MG63 (cell line): ENCODE data around the gene DYNLRB1. TPM values are rescaled to one million over a fixed set of nuclear protein-coding genes. Genes with fewer than 3 reads are reported as not detected.

ENCODE experiments used
- DNase-seq: peaks from one replicate; pipeline ENCODE4 v3.0.0-alpha.2; 2020
- H3K27me3 ChIP-seq: fragments of 250-450 bp; sonication (Bioruptor Pico); 2 replicates; pipeline ENCODE4 v1.5.1; 2020; ENCODE audit warnings: mild to moderate bottlenecking, moderate library complexity
- H3K36me3 ChIP-seq: fragments of 250-450 bp; sonication (Bioruptor Pico); 2 replicates; pipeline ENCODE4 v1.5.1; 2020; ENCODE audit warnings: mild to moderate bottlenecking, moderate library complexity
- H3K4me3 ChIP-seq: fragments of 250-450 bp; sonication (Bioruptor Pico); 2 replicates; pipeline ENCODE4 v1.5.1; 2020; ENCODE audit warnings: mild to moderate bottlenecking, moderate library complexity
- H3K9me3 ChIP-seq: fragments of 250-450 bp; sonication (Bioruptor Pico); 2 replicates; pipeline ENCODE4 v1.5.1; 2020; ENCODE audit warnings: mild to moderate bottlenecking, moderate library complexity
- total RNA-seq: library from RNA; depleted of rRNA; stranded (reverse); fragments of >200 nt; shearing (Covaris generic); gene quantifications from 2 replicates; pipeline ENCODE4 v1.2.3, GENCODE V29; 2014; ENCODE audit warnings: low replicate concordance

Gene DYNLRB1
- total RNA-seq, 1 experiment from 2014 or later, result 96.3 TPM

GRCh38 chr20:34559311-34560140, 43.3 kb downstream of the DYNLRB1 start:
- Histone ChIP-seq H3K36me3 (peaks cover 8% of the 10 kb centered on the region), H3K4me3 (no peak overlapping the region), H3K27me3 (no peaks in the 10 kb centered on the region), H3K9me3 (no peaks in the 10 kb centered on the region)
- DNase-seq, result no peak

- Histone ChIP-seq H3K36me3 (peaks cover 8% of the 10 kb centered on the region), H3K9me3 (no peaks in the 10 kb centered on the region), H3K27me3 (no peaks in the 10 kb centered on the region), H3K4me3 (no peak overlapping the region)
- no peak for DNase-seq
Measured at GRCh38 chr20:34560141-34560523, 43.9 kb downstream of the DYNLRB1 start.

DNA sequence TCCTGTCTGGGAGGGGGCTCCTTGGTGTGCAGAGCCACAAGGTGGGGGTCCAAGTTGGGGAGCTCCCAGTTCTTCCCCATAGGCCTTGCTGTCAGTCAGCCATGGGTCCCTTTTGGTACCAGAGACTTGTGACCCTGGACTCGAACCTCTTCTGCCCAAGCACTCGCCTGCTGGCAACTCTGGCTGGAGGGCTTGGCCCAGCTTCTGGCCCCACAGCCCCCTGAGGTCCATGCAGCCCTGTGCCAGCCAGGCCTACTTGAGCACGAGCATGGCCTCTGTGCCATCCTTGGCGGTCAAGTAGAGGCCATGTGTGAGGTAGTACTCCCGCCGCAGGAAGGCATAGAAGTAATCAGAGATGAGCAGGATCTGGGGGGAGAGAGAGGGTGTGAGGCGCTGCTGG, 44.4 kb downstream of the DYNLRB1 start:
- no peak overlapping the region for H3K4me3 ChIP-seq
- H3K9me3 ChIP-seq, result no peaks in the 10 kb centered on the region
- H3K27me3 ChIP-seq, result no peaks in the 10 kb centered on the region
- no peak for DNase-seq
- H3K36me3 ChIP-seq, result peaks cover 8% of the 10 kb centered on the region

- Histone ChIP-seq H3K36me3 (peaks cover 8% of the 10 kb centered on the region), H3K27me3 (no peaks in the 10 kb centered on the region), H3K4me3 (no peak overlapping the region), H3K9me3 (no peaks in the 10 kb centered on the region)
- no peak for DNase-seq
Measured at GRCh38 chr20:34561661-34562060, 45.4 kb downstream of the DYNLRB1 start.

- H3K36me3 ChIP-seq, result peaks cover 8% of the 10 kb centered on the region
- no peaks in the 10 kb centered on the region for H3K27me3 ChIP-seq
- H3K4me3 ChIP-seq, result no peak overlapping the region
- peak; percentile 31 for DNase-seq
- no peaks in the 10 kb centered on the region for H3K9me3 ChIP-seq
Measured at GRCh38 chr20:34562641-34563040, 46.4 kb downstream of the DYNLRB1 start.

DNA sequence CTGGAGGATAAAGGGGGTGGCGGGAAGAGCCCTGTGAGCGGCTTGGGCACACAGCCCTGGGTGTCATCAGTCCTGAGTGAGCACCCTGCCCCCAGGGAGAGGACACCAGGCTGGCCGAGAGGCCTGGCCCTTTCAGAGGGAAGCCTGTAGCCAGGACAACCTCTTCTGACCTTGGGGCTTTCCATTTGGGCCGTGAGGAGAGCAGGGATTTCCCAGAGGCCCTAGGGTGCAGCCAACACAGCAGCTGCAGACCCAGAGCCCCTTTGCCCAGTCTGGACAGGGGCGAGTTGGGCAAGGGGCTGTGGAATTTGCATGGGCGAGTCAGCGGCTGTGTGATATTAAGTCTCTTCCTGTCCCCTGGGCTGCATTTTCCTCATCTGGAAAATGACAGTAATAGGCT, 48.6 kb downstream of the DYNLRB1 start:
- H3K36me3 ChIP-seq, result peaks cover 14% of the 10 kb centered on the region
- H3K27me3 ChIP-seq, result no peaks in the 10 kb centered on the region
- no peaks in the 10 kb centered on the region for H3K9me3 ChIP-seq
- no peak overlapping the region for H3K4me3 ChIP-seq
- DNase-seq, result no peak

GRCh38 chr20:34566978-34567891, 51.0 kb downstream of the DYNLRB1 start:
- Histone ChIP-seq H3K4me3 (no peak overlapping the region), H3K27me3 (no peaks in the 10 kb centered on the region), H3K9me3 (no peaks in the 10 kb centered on the region), H3K36me3 (peaks cover 21% of the 10 kb centered on the region)
- DNase-seq, result no peak

GRCh38 chr20:34567892-34568865, 52.0 kb downstream of the DYNLRB1 start:
- Histone ChIP-seq H3K36me3 (peaks cover 17% of the 10 kb centered on the region), H3K27me3 (no peaks in the 10 kb centered on the region), H3K9me3 (no peaks in the 10 kb centered on the region), H3K4me3 (no peak overlapping the region)
- no peak for DNase-seq

- H3K27me3 ChIP-seq, result no peaks in the 10 kb centered on the region
- DNase-seq, result no peak
Measured at GRCh38 chr20:34569598-34569997, 53.4 kb downstream of the DYNLRB1 start.

GRCh38 chr20:34570859-34571306, 54.7 kb downstream of the DYNLRB1 start:
- peaks cover 17% of the 10 kb centered on the region for H3K36me3 ChIP-seq
- no peak overlapping the region for H3K4me3 ChIP-seq
- H3K9me3 ChIP-seq, result no peaks in the 10 kb centered on the region
- no peak for DNase-seq
- no peaks in the 10 kb centered on the region for H3K27me3 ChIP-seq

More at GRCh38 chr20:34569598-34569997, 53.4 kb downstream of the DYNLRB1 start:
- no peak overlapping the region for H3K4me3 ChIP-seq
- H3K36me3 ChIP-seq, result peaks cover 17% of the 10 kb centered on the region
- H3K9me3 ChIP-seq, result no peaks in the 10 kb centered on the region

DNA sequence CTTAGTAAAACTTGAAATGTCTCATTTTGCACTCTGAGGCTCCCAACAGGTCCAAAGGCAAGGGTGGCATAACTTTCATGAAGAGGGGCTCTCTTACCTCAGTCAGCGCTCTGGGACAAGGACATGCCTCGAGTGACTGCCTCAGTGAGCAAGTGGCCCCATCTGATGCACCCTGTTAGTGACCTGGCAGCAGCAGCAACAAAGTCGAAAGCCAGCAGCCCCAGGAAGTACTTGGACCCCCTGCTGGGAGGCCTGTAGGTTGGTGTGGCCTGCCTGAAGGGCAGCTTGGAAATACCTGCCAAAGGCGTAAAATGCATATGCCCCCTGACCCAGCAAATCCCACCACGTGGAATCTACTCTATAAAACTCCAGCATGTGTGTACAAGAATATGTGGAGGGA, 55.5 kb downstream of the DYNLRB1 start:
- Histone ChIP-seq H3K36me3 (peaks cover 17% of the 10 kb centered on the region), H3K27me3 (no peaks in the 10 kb centered on the region), H3K9me3 (no peaks in the 10 kb centered on the region), H3K4me3 (no peak overlapping the region)
- no peak for DNase-seq

DNA sequence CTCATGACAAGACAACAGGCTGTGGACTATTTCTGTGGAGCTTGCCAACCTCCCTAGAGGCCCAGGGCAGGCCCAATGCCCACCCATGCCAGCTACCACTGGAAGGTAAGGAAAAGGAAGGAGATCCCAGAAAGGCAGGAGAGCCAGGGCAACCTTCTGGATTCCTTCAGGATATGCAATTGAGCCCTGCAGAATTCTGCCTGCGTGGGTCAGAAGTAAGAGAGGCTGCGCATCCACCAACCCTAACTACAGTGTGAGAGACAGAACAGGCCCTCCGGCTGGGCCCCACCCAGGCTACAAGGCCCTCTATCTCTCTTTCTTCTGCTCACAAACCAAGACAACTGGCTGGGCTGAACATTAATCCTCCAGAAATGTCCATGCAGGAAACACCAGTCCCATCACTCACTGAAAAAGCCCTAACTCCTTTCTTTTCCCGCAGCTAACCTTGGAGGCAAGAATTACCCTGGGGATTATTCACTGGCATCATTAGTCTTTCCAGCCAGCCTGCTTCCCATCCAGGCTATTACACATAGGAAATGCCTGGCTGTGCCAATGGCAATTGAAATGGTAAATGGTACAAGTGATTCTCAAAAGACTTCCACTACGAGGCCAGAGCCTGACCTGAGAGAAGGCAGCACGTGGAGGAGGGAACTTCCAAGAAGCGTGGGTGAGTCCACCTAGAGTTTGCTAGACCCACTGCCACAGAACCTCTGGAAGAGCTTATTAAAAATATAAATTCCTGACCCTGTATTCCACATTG, 57.5 kb downstream of the DYNLRB1 start:
- Histone ChIP-seq H3K9me3 (no peaks in the 10 kb centered on the region), H3K4me3 (no peak overlapping the region), H3K36me3 (peaks cover 22% of the 10 kb centered on the region), H3K27me3 (no peaks in the 10 kb centered on the region)
- no peak for DNase-seq

DNA sequence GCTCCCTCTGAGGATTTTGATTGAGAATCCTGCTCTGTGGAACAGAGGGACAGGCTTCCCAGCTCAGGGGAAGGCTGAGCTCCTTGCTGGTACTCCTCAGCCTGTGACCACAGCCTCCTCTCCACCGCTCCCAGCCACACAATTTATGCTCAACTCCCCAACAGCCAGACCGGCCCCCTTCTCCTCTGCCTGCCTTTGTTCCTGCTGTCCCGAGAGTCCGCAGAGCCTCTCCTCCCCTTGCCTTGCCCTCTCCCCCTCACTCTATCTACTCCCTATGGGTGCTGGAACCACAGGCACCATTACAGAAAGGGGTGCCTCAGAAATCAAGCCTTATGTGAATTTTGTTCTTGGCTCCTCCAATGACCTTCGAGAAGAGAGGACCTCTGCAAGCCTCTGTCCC, 58.2 kb downstream of the DYNLRB1 start:
- Histone ChIP-seq H3K27me3 (no peaks in the 10 kb centered on the region), H3K9me3 (no peaks in the 10 kb centered on the region), H3K36me3 (peaks cover 21% of the 10 kb centered on the region), H3K4me3 (no peak overlapping the region)
- DNase-seq, result no peak

- Histone ChIP-seq H3K9me3 (no peaks in the 10 kb centered on the region), H3K36me3 (peaks cover 17% of the 10 kb centered on the region), H3K27me3 (no peaks in the 10 kb centered on the region), H3K4me3 (no peak overlapping the region)
- no peak for DNase-seq
Measured at GRCh38 chr20:34574861-34575260, 58.6 kb downstream of the DYNLRB1 start.

- no peak for DNase-seq
- Histone ChIP-seq H3K9me3 (no peaks in the 10 kb centered on the region), H3K4me3 (no peak overlapping the region), H3K36me3 (peaks cover 16% of the 10 kb centered on the region), H3K27me3 (no peaks in the 10 kb centered on the region)
Measured at GRCh38 chr20:34575271-34575670, 59.0 kb downstream of the DYNLRB1 start.

GRCh38 chr20:34575756-34576155, 59.5 kb downstream of the DYNLRB1 start:
- Histone ChIP-seq H3K36me3 (peaks cover 21% of the 10 kb centered on the region), H3K4me3 (no peak overlapping the region), H3K27me3 (no peaks in the 10 kb centered on the region), H3K9me3 (no peaks in the 10 kb centered on the region)
- DNase-seq, result no peak
